IMR-90 (cell line): ENCODE results near the gene CEP70. TPM values are rescaled to one million over a fixed set of nuclear protein-coding genes. Genes with fewer than 3 reads are reported as not detected.

Experiments
- ATAC-seq: fragments of 200-7000 bp; cut with Tn5 transposase; 2 replicates; pipeline ENCODE4 v1.9.1; 2020; ENCODE audit warnings: low read depth, mild to moderate bottlenecking, moderate library complexity
- BruUV-seq: library from RNA; stranded (reverse); fragments of 400-500 nt; replicated peaks from 2 replicates; lab custom pipeline; 2021; lab: Mats Ljungman, UMichigan
- CTCF ChIA-PET: fragments of 300-600 bp; formaldehyde crosslinking; extraction: SDS; loops from one replicate; lab custom pipeline; 2021; ENCODE audit warnings: antibody characterized with exemption; lab: Yijun Ruan, JAX
- POLR2A ChIA-PET: fragments of 300-600 bp; sonication (Branson Sonifier 250); formaldehyde crosslinking; loops from one replicate; lab custom pipeline; 2022; ENCODE audit warnings: antibody characterized with exemption; ENCODE audit not compliant: unreplicated experiment; lab: Charles Lee
- DNase-seq: peaks from one replicate; pipeline ENCODE4 v3.0.0; 2013
- H2AFZ ChIP-seq: replicated peaks from 2 replicates; pipeline ENCODE3; 2013; ENCODE audit warnings: low read length, mild to moderate bottlenecking; ENCODE audit not compliant: poor library complexity
- H2AK5ac ChIP-seq: 2 replicates; pipeline ENCODE4 v1.6.1; 2013; ENCODE audit warnings: low read depth, low read length, inconsistent platforms
- H2AK9ac ChIP-seq: replicated peaks from 2 replicates; pipeline ENCODE3; 2013; ENCODE audit warnings: mild to moderate bottlenecking, low read depth, low read length, moderate library complexity; ENCODE audit not compliant: poor library complexity
- H2BK120ac ChIP-seq: 2 replicates; pipeline ENCODE4 v1.6.1; 2013; ENCODE audit warnings: low read depth, low read length, inconsistent platforms
- H2BK15ac ChIP-seq: 3 replicates; pipeline ENCODE4 v1.6.1; 2013; ENCODE audit warnings: low read depth, low read length, inconsistent platforms
- H2BK20ac ChIP-seq: 2 replicates; pipeline ENCODE4 v1.6.1; 2013; ENCODE audit warnings: low read depth, mild to moderate bottlenecking, inconsistent platforms, low read length, moderate library complexity
- H2BK5ac ChIP-seq: 2 replicates; pipeline ENCODE4 v1.6.1; 2013; ENCODE audit warnings: mild to moderate bottlenecking, low read depth, low read length, inconsistent platforms; ENCODE audit not compliant: poor library complexity, severe bottlenecking
- H3K14ac ChIP-seq: replicated peaks from 2 replicates; pipeline ENCODE4 v1.6.1; 2013; ENCODE audit warnings: low read depth, low read length, inconsistent platforms
- H3K18ac ChIP-seq: 2 replicates; pipeline ENCODE4 v1.6.1; 2013; ENCODE audit warnings: low read depth, low read length, control low read depth
- H3K23ac ChIP-seq: 2 replicates; pipeline ENCODE4 v1.6.1; 2013; ENCODE audit warnings: low read depth, low read length, inconsistent platforms
- H3K27ac ChIP-seq: 2 replicates; pipeline ENCODE4 v1.5.1; 2013; ENCODE audit warnings: mild to moderate bottlenecking, control low read depth, low read length; ENCODE audit not compliant: insufficient read depth
- H3K27me3 ChIP-seq: 2 replicates; pipeline ENCODE4 v1.6.1; 2013; ENCODE audit warnings: low read length; ENCODE audit not compliant: control insufficient read depth, insufficient read depth
- H3K36me3 ChIP-seq: 2 replicates; pipeline ENCODE4 v1.6.1; 2013; ENCODE audit warnings: low read length, mixed read lengths; ENCODE audit not compliant: control insufficient read depth, insufficient read depth
- H3K4ac ChIP-seq: 2 replicates; pipeline ENCODE4 v1.6.1; 2013; ENCODE audit warnings: low read depth, low read length, inconsistent platforms
- H3K4me1 ChIP-seq: 2 replicates; pipeline ENCODE4 v1.6.1; 2013; ENCODE audit warnings: low read length, mixed read lengths; ENCODE audit not compliant: control insufficient read depth, insufficient read depth
- H3K4me2 ChIP-seq: 2 replicates; pipeline ENCODE4 v1.6.1; 2013; ENCODE audit warnings: low read depth, mild to moderate bottlenecking, control low read depth, low read length, moderate library complexity
- H3K4me3 ChIP-seq: 2 replicates; pipeline ENCODE4 v1.5.1; 2013; ENCODE audit warnings: low read depth, mild to moderate bottlenecking, control low read depth, low read length, moderate library complexity; ENCODE audit not compliant: insufficient read depth
- H3K56ac ChIP-seq: 2 replicates; pipeline ENCODE4 v1.6.1; 2013; ENCODE audit warnings: low read length, inconsistent platforms; ENCODE audit not compliant: insufficient read depth; ENCODE audit errors: extremely low read depth
- H3K79me1 ChIP-seq, 2 experiments: 2 replicates each; pipeline ENCODE4 v1.6.1; 2013; ENCODE audit warnings: low read length in 2 of 2, inconsistent platforms in 1 of 2, low read depth in 1 of 2
- H3K9ac ChIP-seq: 2 replicates; pipeline ENCODE4 v1.6.1; 2013; ENCODE audit warnings: low read depth, low read length, control low read depth
- H3K9me1 ChIP-seq: 2 replicates; pipeline ENCODE4 v1.6.1; 2013; ENCODE audit warnings: low read length, inconsistent platforms; ENCODE audit not compliant: insufficient read depth
- H3K9me3 ChIP-seq: 2 replicates; pipeline ENCODE4 v1.6.1; 2013; ENCODE audit warnings: low read length; ENCODE audit not compliant: control insufficient read depth, insufficient read depth
- H4K20me1 ChIP-seq: 2 replicates; pipeline ENCODE4 v1.6.1; 2013; ENCODE audit warnings: low read length, inconsistent platforms; ENCODE audit not compliant: insufficient read depth
- H4K5ac ChIP-seq: 2 replicates; pipeline ENCODE4 v1.6.1; 2013; ENCODE audit warnings: mild to moderate bottlenecking, low read depth, low read length, control low read depth
- H4K8ac ChIP-seq, 2 experiments: 2 replicates each; pipeline ENCODE4 v1.6.1; 2013; ENCODE audit warnings: low read depth in 2 of 2, low read length in 2 of 2, control low read depth in 1 of 2, inconsistent platforms in 1 of 2
- H4K91ac ChIP-seq: 2 replicates; pipeline ENCODE4 v1.6.1; 2013; ENCODE audit warnings: low read depth, low read length, inconsistent platforms; ENCODE audit not compliant: insufficient read depth
- CEBPB ChIP-seq: IDR thresholded peaks from 2 replicates; pipeline ENCODE4 v1.6.1; 2012; ENCODE audit warnings: low read depth, low read length, improper control_type of control experiment
- FOS ChIP-seq: fragments of 150-350 bp; IDR thresholded peaks from 2 replicates; pipeline ENCODE4 v1.6.1; 2016; ENCODE audit warnings: low read depth, low read length
- WGBS, 2 experiments: methylation state at CpG; one replicate each; pipeline versions ENCODE4 v1.1.5 to v1.1.7; 2013; ENCODE audit warnings: missing lambda C conversion rate in 2 of 2; ENCODE audit not compliant: insufficient read length in 1 of 2; ENCODE audit errors: extremely low coverage in 2 of 2; 5-methylcytosine and 5-hydroxymethylcytosine counted together
- dilution Hi-C: fragments of 300-500 bp; cut with HindIII; formaldehyde crosslinking; loops from one replicate; pipeline ENCODE4 v1.14.3; 2018; ENCODE audit warnings: low sequenced_read_pairs; ENCODE audit not compliant: unreplicated experiment
- in situ Hi-C: fragments of 300-500 bp; cut with MboI; formaldehyde crosslinking; loops from 3 replicates; pipeline ENCODE4 v1.14.3; 2019; ENCODE audit warnings: low sequenced_read_pairs, inconsistent platforms, mixed read lengths
- intact Hi-C: fragments of 100-400 bp; cut with micrococcal nuclease; formaldehyde crosslinking; loops from 2 replicates; pipeline ENCODE4 v1.10.0; 2022
- polyA plus RNA-seq, 3 experiments: library from polyadenylated mRNA; depleted of rRNA; stranded (reverse); fragments of >200 nt; gene quantifications; 2 replicates each; pipeline ENCODE4 v1.2.3, GENCODE V29; 2012; ENCODE audit warnings: low replicate concordance in 1 of 3
- total RNA-seq: library from RNA; depleted of rRNA; stranded (reverse); fragments of >200 nt; gene quantifications from 2 replicates; pipeline ENCODE4 v1.2.3, GENCODE V29; 2012

The CEP70 gene
- total and polyA plus RNA-seq, 2 of the 4 experiments (the other 2 are of a cell fraction), result 4.6 to 11.1 TPM

- Histone ChIP-seq H4K20me1 (no peaks in the 10 kb centered on the region), H4K8ac (no peak overlapping the region), H4K5ac (no peak overlapping the region), H3K9me1 (peaks cover under 1% of the 10 kb centered on the region; the same call in 1 of the 2 replicates), H3K9me3 (no peaks in the 10 kb centered on the region), H3K4me3 (no peak overlapping the region), H3K56ac (no peak overlapping the region), H3K79me1 (no peaks in the 10 kb centered on the region), H3K23ac (no peak overlapping the region), H2BK15ac (no peak overlapping the region), H2BK5ac (no peak overlapping the region), H3K4me2 (no peak overlapping the region), H3K4me1 (peaks cover 4% of the 10 kb centered on the region; the same call in 1 of the 2 replicates), H3K36me3 (no peaks in the 10 kb centered on the region), H3K14ac (no peak overlapping the region), H3K27me3 (peaks cover 8% of the 10 kb centered on the region), H3K27ac (no peak overlapping the region), H3K9ac (no peak overlapping the region), H2AK5ac (no peak overlapping the region), H4K91ac (no peak overlapping the region), H3K18ac (no peak overlapping the region), H2AK9ac (no peak overlapping the region), H2BK20ac (no peak overlapping the region), H2AFZ (no peak overlapping the region), H2BK120ac (no peak overlapping the region), H3K4ac (no peak overlapping the region)
- ChIA-PET CTCF (no interaction called here), POLR2A (no interaction called here)
- 83% methylated on average over 1 of the region's 4 CpGs; no CpG with 5 or more reads in 1 of the 2 experiments for WGBS, 2 experiments
- ATAC-seq (no peak), DNase-seq (no peak)
- in situ Hi-C loops (no loop called here), dilution Hi-C loops (no loop called here), intact Hi-C loops (no loop called here)
- no TSS peak for BruUV-seq
- TF ChIP-seq CEBPB, result no peak
- TF ChIP-seq FOS, result no peak
Observed at GRCh38 chr3:138445654-138446053, 148.4 kb downstream of the CEP70 start.
